Effector memory CD4-positive, alpha-beta T cell (primary cell): Measurements from ENCODE around the gene GDF7.

ENCODE experiments used
- DNase-seq, 3 donors: peaks; one replicate each; pipeline ENCODE4 v3.0.0-alpha.2; 2020
- H3K27ac ChIP-seq: 2 replicates; pipeline ENCODE4 v1.7.0; 2013; ENCODE audit warnings: mild to moderate bottlenecking, low read length, moderate library complexity; ENCODE audit not compliant: insufficient read depth, poor library complexity, severe bottlenecking
- H3K27me3 ChIP-seq: replicated peaks from 2 replicates; pipeline ENCODE4 v1.7.0; 2013; ENCODE audit warnings: mild to moderate bottlenecking, low read length; ENCODE audit not compliant: insufficient read depth, control insufficient read depth, poor library complexity, severe bottlenecking
- H3K36me3 ChIP-seq: 2 replicates; pipeline ENCODE4 v1.7.0; 2013; ENCODE audit warnings: mild to moderate bottlenecking, low read length, moderate library complexity; ENCODE audit not compliant: control insufficient read depth, insufficient read depth
- H3K4me1 ChIP-seq: 2 replicates; pipeline ENCODE4 v1.7.0; 2013; ENCODE audit warnings: low read length, mild to moderate bottlenecking; ENCODE audit not compliant: control insufficient read depth, insufficient read depth, poor library complexity, severe bottlenecking
- H3K4me3 ChIP-seq: 2 replicates; pipeline ENCODE4 v1.7.0; 2013; ENCODE audit warnings: low read length, low read depth, mild to moderate bottlenecking; ENCODE audit not compliant: insufficient read depth, poor library complexity, severe bottlenecking
- H3K9me3 ChIP-seq: 2 replicates; pipeline ENCODE4 v1.7.0; 2013; ENCODE audit warnings: mild to moderate bottlenecking, low read length, moderate library complexity; ENCODE audit not compliant: control insufficient read depth

Gene GDF7

GRCh38 chr2:20629181-20629580 lies 37.8 kb upstream of the GDF7 start:
- no peaks in the 10 kb centered on the region for H3K4me1 ChIP-seq
- no peak overlapping the region for H3K4me3 ChIP-seq
- DNase-seq: no peak
- H3K36me3 ChIP-seq: peaks cover 18% of the 10 kb centered on the region
- H3K27me3 ChIP-seq: no peaks in the 10 kb centered on the region
- H3K27ac ChIP-seq: no peak overlapping the region
- no peaks in the 10 kb centered on the region for H3K9me3 ChIP-seq

- peaks cover 14% of the 10 kb centered on the region for H3K36me3 ChIP-seq
Observed at GRCh38 chr2:20629581-20630171, 37.3 kb upstream of the GDF7 start.

GRCh38 chr2:20630967-20631366 lies 36.0 kb upstream of the GDF7 start:
- Histone ChIP-seq H3K27me3 (no peaks in the 10 kb centered on the region), H3K4me1 (no peaks in the 10 kb centered on the region), H3K27ac (no peak overlapping the region), H3K9me3 (no peaks in the 10 kb centered on the region), H3K4me3 (no peak overlapping the region), H3K36me3 (peaks cover 13% of the 10 kb centered on the region)
- DNase-seq: no peak

More at GRCh38 chr2:20629581-20630171, 37.3 kb upstream of the GDF7 start:
- DNase-seq: no peak
- Histone ChIP-seq H3K27ac (no peak overlapping the region), H3K9me3 (no peaks in the 10 kb centered on the region), H3K27me3 (no peaks in the 10 kb centered on the region), H3K4me3 (no peak overlapping the region), H3K4me1 (no peaks in the 10 kb centered on the region)

GRCh38 chr2:20631617-20632307 lies 35.2 kb upstream of the GDF7 start:
- H3K4me3 ChIP-seq: no peak overlapping the region
- no peaks in the 10 kb centered on the region for H3K4me1 ChIP-seq
- H3K36me3 ChIP-seq: peaks cover 13% of the 10 kb centered on the region
- no peaks in the 10 kb centered on the region for H3K9me3 ChIP-seq
- no peaks in the 10 kb centered on the region for H3K27me3 ChIP-seq
- no peak for DNase-seq
- H3K27ac ChIP-seq: no peak overlapping the region

- no peak for DNase-seq
Observed at GRCh38 chr2:20632446-20632990, 34.4 kb upstream of the GDF7 start.

GRCh38 chr2:20633001-20633400 lies 33.9 kb upstream of the GDF7 start:
- DNase-seq: no peak
- no peaks in the 10 kb centered on the region for H3K4me1 ChIP-seq
- H3K4me3 ChIP-seq: no peak overlapping the region
- no peak overlapping the region for H3K27ac ChIP-seq
- no peaks in the 10 kb centered on the region for H3K9me3 ChIP-seq
- H3K27me3 ChIP-seq: no peaks in the 10 kb centered on the region
- peaks cover 19% of the 10 kb centered on the region for H3K36me3 ChIP-seq

More at GRCh38 chr2:20632446-20632990, 34.4 kb upstream of the GDF7 start:
- peaks cover 14% of the 10 kb centered on the region for H3K36me3 ChIP-seq
- H3K27me3 ChIP-seq: no peaks in the 10 kb centered on the region
- no peak overlapping the region for H3K4me3 ChIP-seq
- H3K9me3 ChIP-seq: no peaks in the 10 kb centered on the region
- no peak overlapping the region for H3K27ac ChIP-seq
- H3K4me1 ChIP-seq: no peaks in the 10 kb centered on the region

GRCh38 chr2:20633794-20634506 lies 33.0 kb upstream of the GDF7 start:
- Histone ChIP-seq H3K27me3 (no peaks in the 10 kb centered on the region), H3K4me1 (no peaks in the 10 kb centered on the region), H3K36me3 (peaks cover 23% of the 10 kb centered on the region), H3K27ac (no peak overlapping the region), H3K4me3 (no peak overlapping the region), H3K9me3 (no peaks in the 10 kb centered on the region)
- DNase-seq: no peak

GRCh38 chr2:20634507-20635112 lies 32.3 kb upstream of the GDF7 start:
- no peak for DNase-seq
- Histone ChIP-seq H3K9me3 (no peaks in the 10 kb centered on the region), H3K36me3 (peaks cover 27% of the 10 kb centered on the region), H3K27ac (no peak overlapping the region), H3K4me1 (no peaks in the 10 kb centered on the region), H3K4me3 (no peak overlapping the region), H3K27me3 (no peaks in the 10 kb centered on the region)

- Histone ChIP-seq H3K27ac (no peak overlapping the region), H3K36me3 (peaks cover 27% of the 10 kb centered on the region)
- DNase-seq: no peak
Observed at GRCh38 chr2:20635113-20635510, 31.8 kb upstream of the GDF7 start.

More at GRCh38 chr2:20635113-20635510, 31.8 kb upstream of the GDF7 start:
- no peak overlapping the region for H3K4me3 ChIP-seq
- H3K9me3 ChIP-seq: no peaks in the 10 kb centered on the region
- no peaks in the 10 kb centered on the region for H3K4me1 ChIP-seq
- no peaks in the 10 kb centered on the region for H3K27me3 ChIP-seq
